ENCODE results near the gene WNT5A.

GRCh38 chr3:55534876-55535275 is 47.8 kb upstream of the WNT5A start:
- no peak for TF ChIP-seq EP300 (IDR thresholded peaks at IDR 0.05)
- no peak for TF ChIP-seq CTCF (IDR thresholded peaks at IDR 0.05)
- no peak for TF ChIP-seq POLR2A (IDR thresholded peaks at IDR 0.05; ENCODE audit: low read depth)
- no peak for TF ChIP-seq POLR2AphosphoS5 (IDR thresholded peaks at IDR 0.05)

Measured in esophagus muscularis mucosa (tissue), 4 donors.